ENCODE results near the gene ZNF267. TPM values are rescaled to one million over a fixed set of nuclear protein-coding genes. Genes with fewer than 3 reads are reported as not detected.
"Not testable (repeated sequence)": the region's sequence is repeated elsewhere in the genome, so short reads cannot be mapped to it uniquely, and the experiment has no call there.

The ZNF267 gene
- total RNA-seq (2014; rRNA removed; shearing (Covaris generic); ENCODE audit: low replicate concordance), result 19.9 and 30.9 TPM in 2 replicates

- Histone ChIP-seq H3K9me3 (ENCODE audit: low read length) (peaks cover 26% of the 10 kb centered on the region; the same call in 1 of the 2 replicates), H3K4me3 (ENCODE audit: low read length) (peak within 1 kb of the TSS; percentile 96), H4K20me1 (ENCODE audit: insufficient read depth, low read depth, low read length) (no peaks in the 10 kb centered on the region; the same call in 1 of the 2 replicates), H3K4me2 (ENCODE audit: low read depth, low read length, poor library complexity, severe bottlenecking) (peak within 1 kb of the TSS; percentile 67), H3K27me3 (ENCODE audit: low read length) (no peaks in the 10 kb centered on the region), H3K9ac (ENCODE audit: low read length) (peak within 1 kb of the TSS; percentile 99), H2AFZ (ENCODE audit: low read length) (peak within 1 kb of the TSS; percentile 58; the same call in 1 of the 2 replicates), H3K79me2 (ENCODE audit: low read length) (peaks cover 52% of the 10 kb centered on the region), H3K36me3 (ENCODE audit: insufficient read depth, low read length) (peaks cover 41% of the 10 kb centered on the region), H3K4me1 (ENCODE audit: low read length) (peaks cover 36% of the 10 kb centered on the region), H3K9me2 (replicated peaks; ENCODE audit: insufficient read depth, low read length) (no peaks in the 10 kb centered on the region), H3K27ac (ENCODE audit: low read length) (peak within 1 kb of the TSS; percentile 91)
- peak; percentile 98 for DNase-seq
These were observed at the start of gene ZNF267 for GRCh38 chr16:31873556-31874365. ZNF267 (plus strand) TSS chr16:31873807; CDS start chr16:31873967, 160 bp downstream.

GRCh38 chr16:31833047-31833446 is 40.6 kb upstream of the ZNF267 start:
- Histone ChIP-seq H2AFZ (ENCODE audit: low read length) (no peak overlapping the region), H3K27ac (ENCODE audit: low read length) (no peak overlapping the region), H3K27me3 (ENCODE audit: low read length) (no peaks in the 10 kb centered on the region), H3K79me2 (ENCODE audit: low read length) (no peaks in the 10 kb centered on the region), H3K9me3 (ENCODE audit: low read length) (peaks cover 13% of the 10 kb centered on the region), H3K36me3 (ENCODE audit: insufficient read depth, low read length) (no peaks in the 10 kb centered on the region), H3K9ac (ENCODE audit: low read length) (no peak overlapping the region), H3K4me1 (ENCODE audit: low read length) (no peaks in the 10 kb centered on the region), H3K4me3 (ENCODE audit: low read length) (no peak overlapping the region), H3K4me2 (ENCODE audit: low read depth, low read length, poor library complexity, severe bottlenecking) (no peak overlapping the region), H3K9me2 (replicated peaks; ENCODE audit: insufficient read depth, low read length) (no peaks in the 10 kb centered on the region), H4K20me1 (ENCODE audit: insufficient read depth, low read depth, low read length) (no peaks in the 10 kb centered on the region)
- DNase-seq, result no peak

GRCh38 chr16:31836396-31836795 is 37.2 kb upstream of the ZNF267 start:
- H3K9me2 ChIP-seq (replicated peaks; ENCODE audit: insufficient read depth, low read length); H3K79me2 ChIP-seq (ENCODE audit: low read length); H3K27me3 ChIP-seq (ENCODE audit: low read length); H3K4me3 ChIP-seq (ENCODE audit: low read length); H4K20me1 ChIP-seq (ENCODE audit: insufficient read depth, low read depth, low read length); H3K4me1 ChIP-seq (ENCODE audit: low read length); DNase-seq; H3K9ac ChIP-seq (ENCODE audit: low read length); H2AFZ ChIP-seq (ENCODE audit: low read length); H3K36me3 ChIP-seq (ENCODE audit: insufficient read depth, low read length); H3K4me2 ChIP-seq (ENCODE audit: low read depth, low read length, poor library complexity, severe bottlenecking); H3K27ac ChIP-seq (ENCODE audit: low read length): not testable (repeated sequence)
- H3K9me3 ChIP-seq (ENCODE audit: low read length), result peaks cover 13% of the 10 kb centered on the region

GRCh38 chr16:31842864-31843263 is 30.7 kb upstream of the ZNF267 start:
- DNase-seq, result no peak
- Histone ChIP-seq H2AFZ (ENCODE audit: low read length) (no peak overlapping the region), H3K4me2 (ENCODE audit: low read depth, low read length, poor library complexity, severe bottlenecking) (no peak overlapping the region), H3K9ac (ENCODE audit: low read length) (no peak overlapping the region), H3K79me2 (ENCODE audit: low read length) (no peaks in the 10 kb centered on the region), H3K9me2 (replicated peaks; ENCODE audit: insufficient read depth, low read length) (no peaks in the 10 kb centered on the region), H3K27me3 (ENCODE audit: low read length) (no peaks in the 10 kb centered on the region), H3K27ac (ENCODE audit: low read length) (no peak overlapping the region), H4K20me1 (ENCODE audit: insufficient read depth, low read depth, low read length) (no peaks in the 10 kb centered on the region), H3K4me3 (ENCODE audit: low read length) (no peak overlapping the region), H3K4me1 (ENCODE audit: low read length) (no peaks in the 10 kb centered on the region), H3K36me3 (ENCODE audit: insufficient read depth, low read length) (no peaks in the 10 kb centered on the region), H3K9me3 (ENCODE audit: low read length) (peaks cover 7% of the 10 kb centered on the region; the same call in 1 of the 2 replicates)

- not testable (repeated sequence) for H2AFZ ChIP-seq (ENCODE audit: low read length); H4K20me1 ChIP-seq (ENCODE audit: insufficient read depth, low read depth, low read length); H3K79me2 ChIP-seq (ENCODE audit: low read length)
These were observed 25.0 kb upstream of the ZNF267 start for GRCh38 chr16:31848572-31848971.

GRCh38 chr16:31853291-31853690 is 20.3 kb upstream of the ZNF267 start:
- Histone ChIP-seq H3K9me3 (ENCODE audit: low read length) (peaks cover 12% of the 10 kb centered on the region), H3K9me2 (replicated peaks; ENCODE audit: insufficient read depth, low read length) (no peaks in the 10 kb centered on the region), H3K79me2 (ENCODE audit: low read length) (no peaks in the 10 kb centered on the region), H4K20me1 (ENCODE audit: insufficient read depth, low read depth, low read length) (no peaks in the 10 kb centered on the region), H3K36me3 (ENCODE audit: insufficient read depth, low read length) (no peaks in the 10 kb centered on the region), H3K27ac (ENCODE audit: low read length) (no peak overlapping the region), H2AFZ (ENCODE audit: low read length) (no peak overlapping the region), H3K27me3 (ENCODE audit: low read length) (no peaks in the 10 kb centered on the region), H3K9ac (ENCODE audit: low read length) (no peak overlapping the region), H3K4me1 (ENCODE audit: low read length) (no peaks in the 10 kb centered on the region), H3K4me3 (ENCODE audit: low read length) (no peak overlapping the region), H3K4me2 (ENCODE audit: low read depth, low read length, poor library complexity, severe bottlenecking) (no peak overlapping the region)
- no peak for DNase-seq

More at GRCh38 chr16:31848572-31848971, 25.0 kb upstream of the ZNF267 start:
- H3K9me3 ChIP-seq (ENCODE audit: low read length), result peaks cover 21% of the 10 kb centered on the region
- H3K9ac ChIP-seq (ENCODE audit: low read length); H3K4me3 ChIP-seq (ENCODE audit: low read length); DNase-seq; H3K4me2 ChIP-seq (ENCODE audit: low read depth, low read length, poor library complexity, severe bottlenecking); H3K4me1 ChIP-seq (ENCODE audit: low read length); H3K27me3 ChIP-seq (ENCODE audit: low read length); H3K36me3 ChIP-seq (ENCODE audit: insufficient read depth, low read length); H3K27ac ChIP-seq (ENCODE audit: low read length); H3K9me2 ChIP-seq (replicated peaks; ENCODE audit: insufficient read depth, low read length): not testable (repeated sequence)

GRCh38 chr16:31860508-31860907 is 13.1 kb upstream of the ZNF267 start:
- H3K27me3 ChIP-seq (ENCODE audit: low read length), result no peaks in the 10 kb centered on the region; the same call in 1 of the 2 replicates
- H3K4me3 ChIP-seq (ENCODE audit: low read length), result no peak overlapping the region
- no peak for DNase-seq
- no peaks in the 10 kb centered on the region for H3K9me3 ChIP-seq (ENCODE audit: low read length)
- H3K36me3 ChIP-seq (ENCODE audit: insufficient read depth, low read length), result no peaks in the 10 kb centered on the region
- no peaks in the 10 kb centered on the region for H3K4me1 ChIP-seq (ENCODE audit: low read length)
- no peak overlapping the region for H3K27ac ChIP-seq (ENCODE audit: low read length)
- no peaks in the 10 kb centered on the region for H3K9me2 ChIP-seq (replicated peaks; ENCODE audit: insufficient read depth, low read length)
- no peak overlapping the region for H3K4me2 ChIP-seq (ENCODE audit: low read depth, low read length, poor library complexity, severe bottlenecking)
- no peaks in the 10 kb centered on the region for H4K20me1 ChIP-seq (ENCODE audit: insufficient read depth, low read depth, low read length)
- H3K9ac ChIP-seq (ENCODE audit: low read length), result no peak overlapping the region
- no peak overlapping the region for H2AFZ ChIP-seq (ENCODE audit: low read length)
- no peaks in the 10 kb centered on the region for H3K79me2 ChIP-seq (ENCODE audit: low read length)

GRCh38 chr16:31861455-31861854 is 12.2 kb upstream of the ZNF267 start:
- no peaks in the 10 kb centered on the region for H4K20me1 ChIP-seq (ENCODE audit: insufficient read depth, low read depth, low read length)
- no peaks in the 10 kb centered on the region for H3K4me1 ChIP-seq (ENCODE audit: low read length)
- H3K27me3 ChIP-seq (ENCODE audit: low read length), result no peaks in the 10 kb centered on the region; the same call in 1 of the 2 replicates
- H3K36me3 ChIP-seq (ENCODE audit: insufficient read depth, low read length), result no peaks in the 10 kb centered on the region
- no peak for DNase-seq
- no peak overlapping the region for H2AFZ ChIP-seq (ENCODE audit: low read length)
- no peak overlapping the region for H3K27ac ChIP-seq (ENCODE audit: low read length)
- H3K79me2 ChIP-seq (ENCODE audit: low read length), result no peaks in the 10 kb centered on the region
- H3K9me3 ChIP-seq (ENCODE audit: low read length), result no peaks in the 10 kb centered on the region
- H3K4me3 ChIP-seq (ENCODE audit: low read length), result no peak overlapping the region
- H3K4me2 ChIP-seq (ENCODE audit: low read depth, low read length, poor library complexity, severe bottlenecking), result no peak overlapping the region
- H3K9ac ChIP-seq (ENCODE audit: low read length), result no peak overlapping the region
- H3K9me2 ChIP-seq (replicated peaks; ENCODE audit: insufficient read depth, low read length), result no peaks in the 10 kb centered on the region
